ENCODE data around the gene IL4I1. TPM values are rescaled to one million over a fixed set of nuclear protein-coding genes. Genes with fewer than 3 reads are reported as not detected.

Gene IL4I1
- total RNA-seq, 1 experiment from 2014 or later, result 0.71 TPM

GRCh38 chr19:49851456-49852259, 45.0 kb downstream of the IL4I1 start:
- ChIA-PET CTCF (interaction anchor here (1.5 kb wide), 1 partner anchor 12 kb away, joined by 3 read pairs; no protein-coding TSS in a partner anchor), POLR2A (interaction anchor here (2.3 kb wide), 1 partner anchor 175 kb away, joined by 7 read pairs; the partner anchor contains the start of gene PRMT1), RAD21 (ENCODE audit: low non-redundant PET in 1 of 2, low total read pairs in 2 of 2, uncharacterized antibody in 2 of 2, unreplicated experiment in 2 of 2) (no interaction called here)
- Histone ChIP-seq H3K9me3 (ENCODE audit: control insufficient read depth in 1 of 2, insufficient read depth in 1 of 2, low read depth in 1 of 2, low read length in 2 of 2) (no peaks in the 10 kb centered on the region), H3K27ac (ENCODE audit: low read depth, low read length) (peak overlapping the region; percentile 91), H4K20me1 (ENCODE audit: insufficient read depth) (no peaks in the 10 kb centered on the region), H3K4me1 (ENCODE audit: control insufficient read depth in 1 of 2, insufficient read depth in 2 of 2, low read length in 2 of 2) (peaks cover 34 to 42% of the 10 kb centered on the region in 2 experiments), H3K4me3 (replicated peaks in 1 of 2; ENCODE audit: low read depth in 1 of 2, low read length in 2 of 2) (peak overlapping the region; percentile 85 to 90), H3K9me2 (ENCODE audit: insufficient read depth) (no peaks in the 10 kb centered on the region), H2AFZ (ENCODE audit: low read depth, low read length, poor library complexity, severe bottlenecking) (no peak overlapping the region), H3K79me2 (ENCODE audit: insufficient read depth, low read length) (peaks cover 44% of the 10 kb centered on the region), H3K36me3 (ENCODE audit: control insufficient read depth in 1 of 2, insufficient read depth in 2 of 2, low read length in 2 of 2) (peaks cover 4 to 5% of the 10 kb centered on the region in 2 experiments; a peak in 3 of 4 replicates), H3K9ac (ENCODE audit: low read length) (peak overlapping the region; percentile 97), H3K4me2 (ENCODE audit: low read length) (peak overlapping the region; percentile 98), H3K27me3 (ENCODE audit: insufficient read depth, low read length) (no peaks in the 10 kb centered on the region)
- ATAC-seq (peak; percentile 7), DNase-seq (ENCODE audit: low read depth, low spot score) (no peak)
- BruUV-seq (replicated peaks), result no TSS peak
- intact Hi-C loops (cut with micrococcal nuclease), result no loop called here
- TF ChIP-seq ZFX (IDR thresholded peaks at IDR 0.05) (no peak), CTCF (IDR thresholded peaks at IDR 0.05 in 2 of 3, conservative IDR thresholded peaks at IDR 0.05 in 1 of 3; ENCODE audit: borderline replicate concordance in 1 of 3, insufficient read depth in 1 of 3, low read depth in 2 of 3, low read length in 2 of 3) (no peak), JUND (IDR thresholded peaks at IDR 0.05) (no peak), EGR1 (IDR thresholded peaks at IDR 0.05; ENCODE audit: low read depth) (peak; percentile 42; the same call in 1 of the 2 replicates), RAD21 (IDR thresholded peaks at IDR 0.05; ENCODE audit: low read depth) (no peak), POLR2AphosphoS5 (IDR thresholded peaks at IDR 0.05; ENCODE audit: low read depth, low read length) (no peak)
